ENCODE data around the gene CLEC2L. TPM values are rescaled to one million over a fixed set of nuclear protein-coding genes. Genes with fewer than 3 reads are reported as not detected.
"Not testable (repeated sequence)": the region's sequence is repeated elsewhere in the genome, so short reads cannot be mapped to it uniquely, and the experiment has no call there.

Gene CLEC2L
- polyA plus RNA-seq, 4 donors, result 0.61 to 1.5 (median 1.2) TPM

DNA sequence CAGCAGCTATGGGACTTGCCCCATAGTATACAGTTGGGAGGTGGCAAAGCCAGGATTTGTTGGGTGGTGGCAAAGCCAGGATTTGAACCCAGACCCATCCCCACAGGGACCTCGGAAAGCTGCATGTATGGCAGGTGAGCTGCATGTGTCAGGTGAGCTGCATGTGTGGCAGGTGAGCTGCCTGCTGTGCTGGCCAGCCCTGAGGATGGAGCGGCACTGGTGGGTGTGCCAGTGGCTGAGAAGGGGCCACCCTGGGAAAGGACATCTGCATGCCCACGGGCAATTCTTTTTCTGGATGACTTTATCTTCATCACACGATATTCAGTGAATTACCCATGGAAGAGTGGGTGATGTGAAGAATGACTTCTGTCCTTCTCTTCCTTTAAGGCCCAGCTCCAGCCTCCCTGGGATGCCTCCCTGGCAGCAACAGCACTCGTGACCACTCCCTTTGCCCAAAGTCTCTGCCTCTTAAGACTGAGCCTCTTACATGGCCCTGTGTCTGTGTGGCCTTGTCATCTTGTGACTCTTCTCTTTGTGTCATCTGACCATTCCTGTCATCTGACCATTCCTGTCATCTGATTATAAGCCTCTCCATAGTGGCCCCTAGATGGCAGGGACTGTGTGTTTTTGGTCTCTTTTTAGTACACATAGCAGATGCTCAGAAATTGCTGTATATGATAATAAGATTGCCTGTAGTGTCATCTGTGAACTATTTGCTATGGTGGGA lies 25.0 kb downstream of the CLEC2L start:
- no peak for DNase-seq (ENCODE audit: low read depth in 4 of 4, low spot score in 2 of 4)

DNA sequence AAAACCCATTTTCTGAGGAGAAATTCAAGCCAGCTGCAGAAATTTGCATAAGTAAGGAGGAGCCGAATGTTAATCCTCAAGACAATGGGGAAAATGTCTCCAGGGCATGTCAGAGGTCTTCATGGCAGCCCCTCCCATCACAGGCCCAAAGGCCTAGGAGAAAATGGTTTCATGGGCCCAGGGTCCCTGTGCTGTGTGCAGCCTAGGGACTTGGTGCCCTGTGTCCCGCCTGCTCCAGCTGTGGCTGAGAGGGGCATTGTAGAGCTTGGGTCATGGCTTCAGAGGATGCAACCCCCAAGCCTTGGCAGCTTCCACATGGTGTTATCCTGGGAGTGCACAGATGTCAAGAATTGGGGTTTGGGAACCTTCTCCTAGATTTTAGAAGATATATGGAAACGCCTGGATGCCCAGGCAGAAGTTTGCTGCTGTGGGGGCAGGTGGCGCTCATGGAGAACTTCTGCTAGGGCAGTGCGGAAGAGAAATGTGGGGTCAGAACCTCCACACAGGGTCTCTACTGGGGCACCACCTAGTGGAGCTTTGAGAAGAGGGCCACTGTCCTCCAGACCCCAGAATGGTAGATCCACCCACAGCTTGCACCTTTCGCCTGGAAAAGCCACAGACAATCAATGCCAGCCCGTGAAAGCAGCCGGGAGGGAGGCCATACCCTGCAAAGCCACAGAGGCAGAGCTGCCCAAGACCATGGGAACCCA lies 30.7 kb downstream of the CLEC2L start:
- not testable (repeated sequence) for DNase-seq (ENCODE audit: low read depth in 4 of 4, low spot score in 2 of 4)

GRCh38 chr7:139557857-139558581 lies 34.5 kb downstream of the CLEC2L start:
- no peak for DNase-seq (ENCODE audit: low read depth in 4 of 4, low spot score in 2 of 4)

- no peak for DNase-seq (ENCODE audit: low read depth in 4 of 4, low spot score in 2 of 4)
Observed at GRCh38 chr7:139559364-139560105, 36.0 kb downstream of the CLEC2L start.

- DNase-seq (ENCODE audit: low read depth in 4 of 4, low spot score in 2 of 4), result no peak
Observed at GRCh38 chr7:139560199-139560598, 36.7 kb downstream of the CLEC2L start.

DNA sequence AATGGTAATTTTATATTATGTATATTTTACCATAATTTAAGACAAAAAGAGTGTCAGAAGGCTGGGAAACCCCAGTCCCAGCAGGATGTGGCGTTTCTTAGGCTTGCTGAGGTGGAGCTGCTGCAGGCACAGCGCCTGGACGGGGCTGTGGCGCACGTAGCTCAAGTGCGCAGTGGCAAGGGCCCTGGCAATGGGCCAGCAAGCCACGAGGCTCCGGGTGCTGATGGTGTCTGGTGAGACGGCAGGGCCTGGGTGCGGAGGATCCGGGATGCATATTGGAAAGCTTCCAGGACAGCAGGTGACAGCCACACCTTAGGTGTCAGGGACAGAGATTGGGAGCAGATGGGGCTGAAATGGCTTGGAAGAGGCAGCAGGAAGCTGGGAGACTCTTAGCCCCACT lies 37.2 kb downstream of the CLEC2L start:
- no peak for DNase-seq (ENCODE audit: low read depth in 4 of 4, low spot score in 2 of 4)

DNA sequence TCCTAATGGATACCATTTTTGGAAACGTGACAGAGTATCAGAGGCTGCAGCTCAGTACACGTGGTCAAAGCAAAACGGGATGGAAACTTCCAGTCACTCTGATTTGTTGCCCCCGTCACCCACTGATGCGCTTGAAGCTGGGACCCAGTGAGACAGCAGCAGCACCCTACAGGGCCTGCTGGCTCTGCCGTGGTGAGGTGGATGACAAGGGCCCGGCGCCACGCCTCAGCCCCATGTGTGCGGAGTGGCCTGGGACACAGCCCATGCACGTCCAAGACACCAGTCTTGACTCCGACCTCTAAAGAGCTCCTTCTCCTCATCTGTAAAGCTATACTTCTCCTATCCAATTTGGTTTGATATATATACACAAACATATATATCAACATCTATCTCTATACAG lies 39.0 kb downstream of the CLEC2L start:
- DNase-seq (ENCODE audit: low read depth in 4 of 4, low spot score in 2 of 4), result no peak

- DNase-seq (ENCODE audit: low read depth in 4 of 4, low spot score in 2 of 4), result no peak
Observed at GRCh38 chr7:139562961-139563565, 39.6 kb downstream of the CLEC2L start.

DNA sequence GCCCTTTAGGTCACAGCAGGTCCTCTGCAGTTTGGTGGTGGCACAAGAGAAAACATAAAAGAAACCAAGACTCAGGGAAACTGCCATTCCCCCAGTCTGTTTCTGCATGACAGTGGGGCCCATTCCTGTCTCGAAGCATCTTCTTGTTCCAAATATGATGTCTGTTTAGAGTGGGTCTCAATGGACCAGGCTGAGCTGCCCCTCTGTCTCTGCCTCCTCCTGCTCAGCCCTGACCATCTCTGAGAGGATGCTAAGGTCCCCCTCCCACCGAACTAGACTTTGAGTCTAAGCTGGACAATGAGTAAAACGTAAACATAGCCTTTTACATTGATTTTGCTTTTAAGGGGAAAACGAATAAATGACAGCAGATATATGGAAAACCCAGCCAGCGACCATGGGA lies 40.4 kb downstream of the CLEC2L start:
- DNase-seq (ENCODE audit: low read depth in 4 of 4, low spot score in 2 of 4), result no peak

DNA sequence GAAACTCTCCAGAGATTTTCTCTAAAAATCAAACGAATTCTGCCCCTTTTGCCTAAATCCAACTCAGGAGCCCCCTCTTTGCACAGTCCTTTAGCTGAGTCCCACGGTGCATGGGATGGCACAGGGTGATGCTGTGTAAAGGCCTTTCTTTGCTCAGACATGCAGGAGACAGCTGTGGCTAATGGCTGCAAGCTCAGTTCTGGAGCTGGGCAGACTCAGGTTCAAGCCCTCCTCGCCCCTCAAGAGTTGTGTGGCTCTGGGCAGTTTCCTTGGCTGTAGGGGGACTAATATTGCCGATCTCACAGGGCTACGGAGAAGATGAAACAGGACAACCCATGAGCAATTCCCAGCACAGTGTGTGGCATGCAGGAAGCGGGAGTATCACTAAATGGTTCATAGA lies 42.6 kb downstream of the CLEC2L start:
- no peak for DNase-seq (ENCODE audit: low read depth in 4 of 4, low spot score in 2 of 4)

DNA sequence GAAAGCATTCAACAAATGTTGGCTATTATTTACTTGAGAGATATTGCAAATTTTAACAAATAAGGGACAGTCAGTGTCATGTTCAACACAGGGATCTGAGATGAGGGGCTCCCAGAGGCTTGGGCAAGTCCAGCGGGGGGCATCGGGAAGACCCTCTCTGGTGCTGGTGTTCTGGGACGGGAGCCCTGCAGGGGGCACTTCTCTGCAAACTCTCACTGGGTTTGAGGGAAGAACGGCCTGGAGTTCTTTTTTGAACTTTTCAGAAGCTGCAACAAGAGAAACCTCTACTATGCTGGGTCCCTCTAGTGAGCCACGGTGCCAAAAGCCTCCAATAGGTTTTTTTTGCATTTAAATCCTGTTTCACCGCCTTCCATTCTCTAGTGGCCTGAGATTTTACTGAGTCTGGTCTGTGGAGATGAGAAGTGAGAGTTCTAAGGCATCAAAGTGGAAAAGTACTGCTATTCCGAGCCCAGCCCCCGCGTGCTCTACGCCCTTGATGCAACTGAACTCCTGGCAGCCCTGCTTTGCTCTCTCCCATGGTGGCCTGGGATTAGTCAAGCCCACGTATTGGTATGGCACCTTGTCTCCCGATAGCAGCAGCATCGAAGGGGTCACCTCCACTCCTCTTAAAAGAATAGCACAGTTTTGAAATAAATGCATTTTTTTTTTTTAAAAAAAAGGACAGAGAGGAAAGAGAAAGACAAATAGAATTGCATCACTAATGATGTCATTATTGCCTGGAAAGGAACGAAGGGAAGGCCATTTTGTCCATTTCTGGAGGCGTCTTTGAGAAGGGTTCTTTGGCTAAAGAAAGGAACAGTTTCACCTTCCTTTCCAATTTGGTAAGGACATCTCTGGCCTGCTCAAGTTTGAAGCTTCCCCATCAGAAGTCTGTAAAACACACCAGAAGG lies 43.5 kb downstream of the CLEC2L start:
- DNase-seq (ENCODE audit: low read depth in 4 of 4, low spot score in 2 of 4), result no peak

- no peak for DNase-seq (ENCODE audit: low read depth in 4 of 4, low spot score in 2 of 4)
Observed at GRCh38 chr7:139567647-139568345, 44.3 kb downstream of the CLEC2L start.

DNA sequence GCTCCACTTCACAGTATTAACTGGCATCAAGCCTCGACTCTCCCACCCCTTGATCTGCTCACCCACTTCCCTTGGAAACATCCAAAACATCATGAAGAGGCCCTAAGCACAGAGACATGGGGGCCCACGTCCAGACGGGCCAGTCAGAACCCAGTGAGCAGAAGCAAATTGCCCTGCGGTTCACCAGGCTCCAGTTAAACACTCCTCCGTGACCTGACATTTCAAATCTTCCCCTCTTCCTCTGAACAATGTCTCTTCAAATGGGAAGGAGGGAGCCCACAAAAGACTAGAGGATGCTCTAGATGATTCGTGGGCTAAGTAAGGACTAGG lies 44.8 kb downstream of the CLEC2L start:
- DNase-seq (ENCODE audit: low read depth in 4 of 4, low spot score in 2 of 4), result no peak

- DNase-seq (ENCODE audit: low read depth in 4 of 4, low spot score in 2 of 4), result no peak
Observed at GRCh38 chr7:139568813-139569490, 45.5 kb downstream of the CLEC2L start.

GRCh38 chr7:139570119-139570518 lies 46.6 kb downstream of the CLEC2L start:
- DNase-seq (ENCODE audit: low read depth in 4 of 4, low spot score in 2 of 4), result no peak

DNA sequence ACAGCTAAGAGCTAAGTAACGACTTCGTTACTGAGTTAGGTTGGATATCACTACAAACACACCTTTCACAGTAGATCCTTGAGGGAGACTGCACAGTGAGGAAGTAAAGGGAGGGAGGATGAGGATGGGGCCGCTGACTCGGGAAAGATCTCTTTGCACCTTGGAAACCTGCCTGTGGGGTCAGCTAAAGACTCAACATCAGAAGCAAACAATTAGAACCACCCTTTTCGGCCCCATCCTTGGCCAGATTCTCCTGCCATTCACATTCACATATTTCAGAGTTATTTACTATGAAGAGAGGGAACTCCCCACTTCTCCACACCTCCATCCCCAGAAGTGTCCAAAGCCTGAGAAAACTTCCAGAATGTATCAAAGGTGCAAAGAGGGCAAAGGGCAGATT lies 47.1 kb downstream of the CLEC2L start:
- DNase-seq (ENCODE audit: low read depth in 4 of 4, low spot score in 2 of 4), result no peak

DNA sequence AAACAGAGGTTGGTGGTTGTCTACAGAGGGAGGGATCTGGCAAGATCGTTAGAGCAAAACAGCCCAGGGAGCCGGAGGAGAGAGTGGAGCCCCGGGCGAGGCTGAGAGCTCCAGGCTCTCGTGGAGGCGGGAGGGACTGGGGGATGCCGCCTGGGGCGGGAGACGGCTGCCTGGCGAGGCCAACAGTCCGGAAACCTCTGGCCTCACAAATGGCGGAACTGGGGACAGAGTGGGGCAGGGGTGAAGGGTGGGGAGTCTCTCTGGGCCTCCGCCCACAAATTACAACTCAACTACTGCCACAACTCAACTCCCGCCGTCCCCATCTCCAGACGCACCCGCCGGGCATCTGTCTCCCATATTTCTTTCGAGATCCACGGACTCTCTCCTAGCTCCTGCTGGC lies 47.7 kb downstream of the CLEC2L start:
- no peak for DNase-seq (ENCODE audit: low read depth in 4 of 4, low spot score in 2 of 4)

- DNase-seq (ENCODE audit: low read depth in 4 of 4, low spot score in 2 of 4), result no peak
Observed at GRCh38 chr7:139571651-139572050, 48.2 kb downstream of the CLEC2L start.

All from left renal cortex interstitium (tissue), 4 donors.